ENCODE measurements around the gene UST. TPM values are rescaled to one million over a fixed set of nuclear protein-coding genes. Genes with fewer than 3 reads are reported as not detected.

The UST gene
- total RNA-seq, 1 experiment from 2014 or later: 32.1 TPM

- ChIA-PET POLR2A (interaction anchor here (0.7 kb wide), 1 partner anchor 716 kb away, joined by 3 read pairs; no protein-coding TSS in a partner anchor), CTCF (no interaction called here)
- ATAC-seq (no peak), DNase-seq (ENCODE audit: low spot score) (no peak)
- peaks cover 24% of the 10 kb centered on the region for H3K36me3 Mint-ChIP-seq
- no peak for TF ChIP-seq FOXJ3 (CRISPR knock-in tag; IDR thresholded peaks at IDR 0.05; ENCODE audit: borderline replicate concordance)
- TF ChIP-seq ZNF232 (CRISPR knock-in tag; IDR thresholded peaks at IDR 0.05): no peak
- no peak for TF ChIP-seq ZNF121 (CRISPR knock-in tag; IDR thresholded peaks at IDR 0.05)
- TF ChIP-seq, protein P1, sequence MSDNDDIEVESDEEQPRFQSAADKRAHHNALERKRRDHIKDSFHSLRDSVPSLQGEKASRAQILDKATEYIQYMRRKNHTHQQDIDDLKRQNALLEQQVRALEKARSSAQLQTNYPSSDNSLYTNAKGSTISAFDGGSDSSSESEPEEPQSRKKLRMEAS (CRISPR knock-in tag; IDR thresholded peaks at IDR 0.05): no peak
- TF ChIP-seq, protein P2, sequence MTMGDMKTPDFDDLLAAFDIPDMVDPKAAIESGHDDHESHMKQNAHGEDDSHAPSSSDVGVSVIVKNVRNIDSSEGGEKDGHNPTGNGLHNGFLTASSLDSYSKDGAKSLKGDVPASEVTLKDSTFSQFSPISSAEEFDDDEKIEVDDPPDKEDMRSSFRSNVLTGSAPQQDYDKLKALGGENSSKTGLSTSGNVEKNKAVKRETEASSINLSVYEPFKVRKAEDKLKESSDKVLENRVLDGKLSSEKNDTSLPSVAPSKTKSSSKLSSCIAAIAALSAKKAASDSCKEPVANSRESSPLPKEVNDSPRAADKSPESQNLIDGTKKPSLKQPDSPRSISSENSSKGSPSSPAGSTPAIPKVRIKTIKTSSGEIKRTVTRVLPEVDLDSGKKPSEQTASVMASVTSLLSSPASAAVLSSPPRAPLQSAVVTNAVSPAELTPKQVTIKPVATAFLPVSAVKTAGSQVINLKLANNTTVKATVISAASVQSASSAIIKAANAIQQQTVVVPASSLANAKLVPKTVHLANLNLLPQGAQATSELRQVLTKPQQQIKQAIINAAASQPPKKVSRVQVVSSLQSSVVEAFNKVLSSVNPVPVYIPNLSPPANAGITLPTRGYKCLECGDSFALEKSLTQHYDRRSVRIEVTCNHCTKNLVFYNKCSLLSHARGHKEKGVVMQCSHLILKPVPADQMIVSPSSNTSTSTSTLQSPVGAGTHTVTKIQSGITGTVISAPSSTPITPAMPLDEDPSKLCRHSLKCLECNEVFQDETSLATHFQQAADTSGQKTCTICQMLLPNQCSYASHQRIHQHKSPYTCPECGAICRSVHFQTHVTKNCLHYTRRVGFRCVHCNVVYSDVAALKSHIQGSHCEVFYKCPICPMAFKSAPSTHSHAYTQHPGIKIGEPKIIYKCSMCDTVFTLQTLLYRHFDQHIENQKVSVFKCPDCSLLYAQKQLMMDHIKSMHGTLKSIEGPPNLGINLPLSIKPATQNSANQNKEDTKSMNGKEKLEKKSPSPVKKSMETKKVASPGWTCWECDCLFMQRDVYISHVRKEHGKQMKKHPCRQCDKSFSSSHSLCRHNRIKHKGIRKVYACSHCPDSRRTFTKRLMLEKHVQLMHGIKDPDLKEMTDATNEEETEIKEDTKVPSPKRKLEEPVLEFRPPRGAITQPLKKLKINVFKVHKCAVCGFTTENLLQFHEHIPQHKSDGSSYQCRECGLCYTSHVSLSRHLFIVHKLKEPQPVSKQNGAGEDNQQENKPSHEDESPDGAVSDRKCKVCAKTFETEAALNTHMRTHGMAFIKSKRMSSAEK (CRISPR knock-in tag; IDR thresholded peaks at IDR 0.05; ENCODE audit: borderline replicate concordance): no peak
- no peak for TF ChIP-seq MXD4 (CRISPR knock-in tag; IDR thresholded peaks at IDR 0.05; ENCODE audit: borderline replicate concordance)
- TF ChIP-seq ZNF416 (CRISPR knock-in tag; IDR thresholded peaks at IDR 0.05): no peak
- TF ChIP-seq SOX15 (CRISPR knock-in tag; IDR thresholded peaks at IDR 0.05): no peak
- no peak for TF ChIP-seq AFF4 (CRISPR knock-in tag; IDR thresholded peaks at IDR 0.05; ENCODE audit: borderline replicate concordance)
- TF ChIP-seq ELF4 (CRISPR knock-in tag; IDR thresholded peaks at IDR 0.05; ENCODE audit: low read depth): no peak
- TF ChIP-seq TCF7 (CRISPR knock-in tag; IDR thresholded peaks at IDR 0.05; ENCODE audit: low read depth): no peak
- TF ChIP-seq, protein P3, sequence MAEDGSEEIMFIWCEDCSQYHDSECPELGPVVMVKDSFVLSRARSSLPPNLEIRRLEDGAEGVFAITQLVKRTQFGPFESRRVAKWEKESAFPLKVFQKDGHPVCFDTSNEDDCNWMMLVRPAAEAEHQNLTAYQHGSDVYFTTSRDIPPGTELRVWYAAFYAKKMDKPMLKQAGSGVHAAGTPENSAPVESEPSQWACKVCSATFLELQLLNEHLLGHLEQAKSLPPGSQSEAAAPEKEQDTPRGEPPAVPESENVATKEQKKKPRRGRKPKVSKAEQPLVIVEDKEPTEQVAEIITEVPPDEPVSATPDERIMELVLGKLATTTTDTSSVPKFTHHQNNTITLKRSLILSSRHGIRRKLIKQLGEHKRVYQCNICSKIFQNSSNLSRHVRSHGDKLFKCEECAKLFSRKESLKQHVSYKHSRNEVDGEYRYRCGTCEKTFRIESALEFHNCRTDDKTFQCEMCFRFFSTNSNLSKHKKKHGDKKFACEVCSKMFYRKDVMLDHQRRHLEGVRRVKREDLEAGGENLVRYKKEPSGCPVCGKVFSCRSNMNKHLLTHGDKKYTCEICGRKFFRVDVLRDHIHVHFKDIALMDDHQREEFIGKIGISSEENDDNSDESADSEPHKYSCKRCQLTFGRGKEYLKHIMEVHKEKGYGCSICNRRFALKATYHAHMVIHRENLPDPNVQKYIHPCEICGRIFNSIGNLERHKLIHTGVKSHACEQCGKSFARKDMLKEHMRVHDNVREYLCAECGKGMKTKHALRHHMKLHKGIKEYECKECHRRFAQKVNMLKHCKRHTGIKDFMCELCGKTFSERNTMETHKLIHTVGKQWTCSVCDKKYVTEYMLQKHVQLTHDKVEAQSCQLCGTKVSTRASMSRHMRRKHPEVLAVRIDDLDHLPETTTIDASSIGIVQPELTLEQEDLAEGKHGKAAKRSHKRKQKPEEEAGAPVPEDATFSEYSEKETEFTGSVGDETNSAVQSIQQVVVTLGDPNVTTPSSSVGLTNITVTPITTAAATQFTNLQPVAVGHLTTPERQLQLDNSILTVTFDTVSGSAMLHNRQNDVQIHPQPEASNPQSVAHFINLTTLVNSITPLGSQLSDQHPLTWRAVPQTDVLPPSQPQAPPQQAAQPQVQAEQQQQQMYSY (CRISPR knock-in tag; IDR thresholded peaks at IDR 0.05): no peak
- TF ChIP-seq, protein P4, sequence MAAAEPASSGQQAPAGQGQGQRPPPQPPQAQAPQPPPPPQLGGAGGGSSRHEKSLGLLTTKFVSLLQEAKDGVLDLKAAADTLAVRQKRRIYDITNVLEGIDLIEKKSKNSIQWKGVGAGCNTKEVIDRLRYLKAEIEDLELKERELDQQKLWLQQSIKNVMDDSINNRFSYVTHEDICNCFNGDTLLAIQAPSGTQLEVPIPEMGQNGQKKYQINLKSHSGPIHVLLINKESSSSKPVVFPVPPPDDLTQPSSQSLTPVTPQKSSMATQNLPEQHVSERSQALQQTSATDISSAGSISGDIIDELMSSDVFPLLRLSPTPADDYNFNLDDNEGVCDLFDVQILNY (CRISPR knock-in tag; IDR thresholded peaks at IDR 0.05): no peak
- TF ChIP-seq, protein P5, sequence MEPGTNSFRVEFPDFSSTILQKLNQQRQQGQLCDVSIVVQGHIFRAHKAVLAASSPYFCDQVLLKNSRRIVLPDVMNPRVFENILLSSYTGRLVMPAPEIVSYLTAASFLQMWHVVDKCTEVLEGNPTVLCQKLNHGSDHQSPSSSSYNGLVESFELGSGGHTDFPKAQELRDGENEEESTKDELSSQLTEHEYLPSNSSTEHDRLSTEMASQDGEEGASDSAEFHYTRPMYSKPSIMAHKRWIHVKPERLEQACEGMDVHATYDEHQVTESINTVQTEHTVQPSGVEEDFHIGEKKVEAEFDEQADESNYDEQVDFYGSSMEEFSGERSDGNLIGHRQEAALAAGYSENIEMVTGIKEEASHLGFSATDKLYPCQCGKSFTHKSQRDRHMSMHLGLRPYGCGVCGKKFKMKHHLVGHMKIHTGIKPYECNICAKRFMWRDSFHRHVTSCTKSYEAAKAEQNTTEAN (CRISPR knock-in tag; IDR thresholded peaks at IDR 0.05): no peak
- TF ChIP-seq OVOL2 (CRISPR knock-in tag; IDR thresholded peaks at IDR 0.05; ENCODE audit: borderline replicate concordance): no peak
- no peak for TF ChIP-seq CREM (CRISPR knock-in tag; IDR thresholded peaks at IDR 0.05)
- TF ChIP-seq TP53 (CRISPR knock-in tag; IDR thresholded peaks at IDR 0.05): no peak
- no peak for TF ChIP-seq EMX1 (CRISPR knock-in tag; IDR thresholded peaks at IDR 0.05)
- no peak overlapping the region for H3K4me3 Mint-ChIP-seq
- no peaks in the 10 kb centered on the region for H3K9me3 Mint-ChIP-seq
- peak overlapping the region; percentile 93 for H3K27ac Mint-ChIP-seq
- H3K4me1 Mint-ChIP-seq: peaks cover 89% of the 10 kb centered on the region
- H3K27me3 Mint-ChIP-seq (ENCODE audit: low read depth): no peaks in the 10 kb centered on the region
Measured at GRCh38 chr6:148962854-148963515, 216.2 kb downstream of the UST start.

All from WTC11 (cell line).